CD4-positive, alpha-beta T cell treated with Interleukin-21 for 1 hour (primary cell): ENCODE results near the gene CSMD2.
"Not testable (repeated sequence)": the region's sequence is repeated elsewhere in the genome, so short reads cannot be mapped to it uniquely, and the experiment has no call there.

Experiments used
- DNase-seq: peaks from one replicate; pipeline ENCODE4 v3.0.0-alpha.2; 2020

Gene CSMD2

DNA sequence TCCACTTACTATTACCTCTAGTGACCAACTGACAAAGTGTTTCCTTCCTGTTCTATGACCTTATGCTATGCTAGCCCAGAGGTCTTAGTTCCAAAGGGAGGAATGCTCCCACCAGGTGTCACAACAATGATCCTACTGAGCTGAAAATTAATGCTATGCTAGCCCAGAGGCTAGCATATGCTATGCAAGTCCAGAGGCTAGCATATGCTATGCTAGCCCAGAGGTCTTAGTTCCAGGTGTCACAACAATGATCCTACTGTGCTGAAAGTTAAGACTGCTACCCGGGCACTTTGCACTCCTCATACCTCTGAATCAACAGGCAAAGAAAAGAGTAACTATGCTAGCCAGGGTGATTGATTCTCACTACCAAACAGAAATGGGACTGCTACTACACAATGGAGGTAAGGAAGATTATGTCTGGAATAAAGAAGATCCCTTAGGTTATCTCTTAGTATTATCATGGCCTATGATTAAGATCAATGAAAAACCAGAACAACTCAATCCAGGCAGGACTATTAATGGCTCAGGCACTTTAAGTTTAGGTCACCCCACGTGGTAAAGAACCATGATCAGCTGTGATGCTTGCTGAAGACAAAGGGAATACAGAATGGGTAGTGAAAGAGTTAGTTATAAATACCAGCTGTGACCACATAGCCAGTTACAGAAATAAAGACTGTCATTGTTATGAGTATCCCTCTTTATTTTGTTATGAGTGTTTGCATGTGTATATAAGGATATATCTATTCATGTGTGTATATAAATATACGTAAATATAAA is 114.1 kb downstream of the CSMD2 start:
- DNase-seq = no peak

- DNase-seq = no peak
Measured at GRCh38 chr1:34049994-34050393, 115.0 kb downstream of the CSMD2 start.

GRCh38 chr1:34049477-34049876 is 115.6 kb downstream of the CSMD2 start:
- no peak for DNase-seq

DNA sequence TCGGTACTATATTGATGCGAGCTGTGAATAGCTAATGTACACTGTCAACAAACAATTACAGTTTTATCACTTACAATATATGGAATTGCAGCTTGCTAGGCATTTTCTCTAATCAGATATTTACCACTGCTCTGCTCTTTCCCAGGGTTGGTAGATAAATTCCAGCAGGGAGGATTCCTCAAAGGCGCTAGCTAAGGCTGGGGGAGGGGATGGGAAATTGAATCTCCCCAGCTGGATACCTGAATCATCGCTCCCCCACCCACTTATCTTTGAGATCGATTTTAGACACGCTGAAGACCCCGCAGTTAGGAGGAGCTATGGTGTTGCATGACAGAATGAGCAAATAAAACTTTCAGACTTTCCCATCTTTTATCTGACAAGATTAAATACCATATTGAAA is 127.2 kb downstream of the CSMD2 start:
- DNase-seq = no peak

GRCh38 chr1:34037109-34037508 is 127.9 kb downstream of the CSMD2 start:
- DNase-seq = no peak

DNA sequence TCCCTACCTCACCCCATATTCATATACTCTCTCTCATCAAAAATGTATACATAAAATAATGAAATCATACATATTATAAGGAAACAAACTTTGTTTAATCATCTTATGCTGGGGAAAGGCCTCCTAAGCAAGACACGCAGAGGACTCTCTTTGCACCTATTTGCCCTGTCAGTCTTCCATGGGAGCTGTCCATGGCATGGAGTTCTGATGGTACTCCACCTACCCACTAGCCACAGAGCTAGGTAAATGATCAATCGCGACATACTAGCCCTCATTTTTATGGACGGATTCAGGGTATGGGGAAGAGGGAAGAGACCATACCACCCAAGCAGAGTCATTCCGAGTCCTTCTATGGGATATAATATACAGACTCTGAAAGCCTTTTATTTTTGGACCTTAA is 131.0 kb downstream of the CSMD2 start:
- DNase-seq = no peak

- no peak for DNase-seq
Measured at GRCh38 chr1:34029954-34030353, 135.1 kb downstream of the CSMD2 start.

DNA sequence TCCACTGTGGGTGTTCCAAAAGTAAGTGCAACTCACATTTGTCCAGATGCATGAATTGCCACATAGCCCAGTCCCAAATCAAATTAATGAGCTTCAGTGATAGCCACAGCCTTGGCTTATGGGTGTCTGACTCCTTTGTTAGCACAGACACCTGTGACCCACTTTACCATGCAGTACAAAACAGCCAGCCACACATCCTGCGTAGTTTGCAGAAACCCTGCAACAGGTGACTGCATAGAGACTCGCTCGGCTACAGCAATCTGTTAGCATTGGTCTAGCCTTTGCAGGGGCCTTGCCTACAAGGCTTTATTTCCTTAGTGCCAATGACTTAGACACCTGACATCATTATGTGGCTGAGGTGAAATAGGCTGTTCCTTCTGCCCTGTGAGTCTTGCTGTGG is 135.5 kb downstream of the CSMD2 start:
- no peak for DNase-seq

DNA sequence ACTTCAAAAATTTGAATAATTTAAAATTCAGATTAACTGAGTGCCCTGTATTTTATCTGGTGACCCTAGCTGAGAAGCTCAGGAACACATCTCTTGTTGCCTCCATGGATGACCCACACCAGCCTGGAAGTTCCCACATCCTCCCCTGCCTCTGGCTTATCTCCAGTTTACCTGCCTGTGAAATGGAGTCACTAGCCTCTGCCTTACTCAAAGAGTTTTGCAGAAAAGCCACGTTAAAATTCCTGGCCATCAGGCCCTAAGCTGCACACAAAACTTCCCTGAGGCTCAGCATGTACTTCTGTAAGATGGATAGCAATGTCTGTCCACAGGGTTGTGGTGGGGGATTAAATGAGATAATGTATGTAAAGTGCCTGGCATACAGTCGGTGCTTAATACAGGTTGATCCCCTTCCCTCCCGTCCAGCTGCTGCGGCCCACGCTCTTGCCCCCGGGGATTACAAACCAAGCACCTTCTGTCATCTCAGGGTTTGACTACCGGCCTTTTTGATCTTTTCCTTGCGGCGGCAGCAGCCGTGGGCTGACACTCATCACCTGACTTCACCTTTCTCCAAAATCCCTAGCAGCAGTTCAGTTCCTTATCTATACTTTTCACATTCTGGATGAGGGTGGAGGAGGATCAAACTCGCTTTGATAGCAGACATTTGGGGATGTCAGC is 136.5 kb downstream of the CSMD2 start:
- no peak for DNase-seq

- DNase-seq = no peak
Measured at GRCh38 chr1:34025675-34026074, 139.4 kb downstream of the CSMD2 start.

DNA sequence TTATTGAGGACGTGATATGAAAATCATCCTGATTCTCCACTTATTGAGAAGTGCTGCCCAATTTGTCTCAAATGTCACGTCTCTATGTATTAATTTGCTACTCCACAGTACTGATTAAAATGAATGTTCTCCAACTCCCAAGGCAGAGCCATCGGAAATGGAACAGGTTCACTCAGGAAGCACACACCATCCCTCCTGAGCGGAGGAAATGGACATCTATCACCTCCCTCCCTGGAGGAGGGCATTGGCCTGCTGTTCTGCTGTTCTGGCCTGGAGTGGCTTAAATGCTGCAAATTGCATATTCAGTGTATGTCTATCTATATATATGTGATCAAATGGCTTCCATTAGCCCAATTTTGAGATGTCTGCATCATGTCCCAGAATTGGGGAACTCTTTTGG is 140.5 kb downstream of the CSMD2 start:
- DNase-seq = no peak

GRCh38 chr1:34019741-34020552 is 145.1 kb downstream of the CSMD2 start:
- no peak for DNase-seq

DNA sequence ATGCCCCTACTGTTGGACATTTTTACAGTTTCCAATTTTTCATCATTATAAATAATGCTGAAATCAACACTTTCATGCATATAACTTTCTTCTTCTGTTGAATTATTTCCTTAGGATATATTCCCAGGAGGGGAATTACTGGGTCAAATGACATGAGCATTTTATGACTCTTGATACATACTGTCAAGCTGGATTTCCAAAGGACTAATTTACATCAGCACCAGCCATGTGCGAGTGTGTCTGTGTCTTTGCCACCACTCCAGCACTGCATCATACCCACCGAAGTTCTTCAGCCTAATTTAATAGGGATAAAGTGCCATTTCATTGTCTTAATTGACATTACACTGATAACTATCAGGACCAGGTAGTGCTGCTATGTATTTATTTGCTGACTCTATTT is 146.7 kb downstream of the CSMD2 start:
- DNase-seq = no peak

DNA sequence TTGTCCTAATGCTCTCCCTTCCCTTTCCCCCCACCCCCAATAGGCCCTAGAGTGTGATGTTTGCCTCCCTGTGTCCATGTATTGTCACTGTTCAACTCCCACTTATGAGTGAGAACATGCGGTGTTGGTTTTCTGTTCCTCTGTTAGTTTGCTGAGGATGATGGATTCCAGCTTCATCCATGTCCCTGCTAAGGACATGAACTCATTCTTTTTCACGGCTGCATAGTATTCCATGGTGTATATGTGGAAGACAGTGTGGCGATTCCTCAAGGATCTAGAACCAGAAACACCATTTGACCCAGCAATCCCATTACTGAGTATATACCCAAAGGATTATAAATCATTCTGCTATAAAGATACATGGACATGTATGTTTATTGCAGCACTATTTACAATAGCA is 148.7 kb downstream of the CSMD2 start:
- not testable (repeated sequence) for DNase-seq

GRCh38 chr1:34013958-34014737 is 150.9 kb downstream of the CSMD2 start:
- DNase-seq = no peak

DNA sequence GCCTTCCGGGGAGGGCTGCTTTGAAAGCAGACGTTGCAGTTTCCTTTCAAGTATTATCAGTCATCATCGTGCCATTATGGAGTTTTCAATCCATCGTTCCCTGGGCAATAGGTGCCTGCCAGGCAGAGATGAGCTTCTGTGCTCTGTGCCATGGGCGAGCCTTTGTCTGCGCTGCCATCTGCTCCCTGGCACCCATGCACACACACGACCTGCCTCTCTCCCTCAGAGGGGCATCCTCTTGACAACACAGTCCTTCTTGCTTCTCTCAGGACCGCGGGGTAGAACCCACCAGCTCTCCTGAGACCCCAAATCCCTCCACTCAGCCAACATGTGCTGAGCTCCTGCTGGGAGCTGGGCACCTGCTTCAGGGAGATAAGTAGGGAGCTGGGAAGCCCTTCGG is 151.9 kb downstream of the CSMD2 start:
- DNase-seq = no peak

DNA sequence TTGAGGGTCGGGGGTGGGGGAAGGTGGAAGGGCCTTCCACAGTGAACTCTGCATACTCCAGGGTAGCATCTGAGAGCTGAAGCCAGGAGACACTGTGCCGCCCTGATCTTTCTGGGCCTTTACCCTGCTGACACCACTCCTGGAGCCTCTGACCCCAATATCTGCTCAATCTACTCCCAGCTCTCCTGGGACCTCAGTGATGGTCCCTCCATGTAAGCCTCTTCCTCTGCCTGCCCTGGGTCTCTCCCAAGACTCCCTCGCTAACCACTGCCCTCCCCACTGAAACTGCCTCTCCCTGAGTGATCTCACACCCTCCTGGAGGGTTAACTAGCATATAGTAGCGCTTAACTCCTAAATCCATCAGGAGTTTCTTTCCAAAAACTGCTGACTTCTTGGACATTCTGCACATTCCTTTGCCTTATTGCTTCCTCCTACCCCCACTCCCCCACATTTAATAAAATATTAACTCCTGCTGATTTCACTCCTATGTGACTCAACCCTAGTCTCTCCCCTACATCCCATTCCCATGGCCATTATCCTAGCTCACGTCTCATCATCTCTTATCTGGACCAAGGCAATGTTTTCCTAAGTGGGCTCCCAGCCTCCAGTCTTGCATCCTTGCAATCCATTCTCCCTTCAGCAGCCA is 155.6 kb downstream of the CSMD2 start:
- DNase-seq = no peak

DNA sequence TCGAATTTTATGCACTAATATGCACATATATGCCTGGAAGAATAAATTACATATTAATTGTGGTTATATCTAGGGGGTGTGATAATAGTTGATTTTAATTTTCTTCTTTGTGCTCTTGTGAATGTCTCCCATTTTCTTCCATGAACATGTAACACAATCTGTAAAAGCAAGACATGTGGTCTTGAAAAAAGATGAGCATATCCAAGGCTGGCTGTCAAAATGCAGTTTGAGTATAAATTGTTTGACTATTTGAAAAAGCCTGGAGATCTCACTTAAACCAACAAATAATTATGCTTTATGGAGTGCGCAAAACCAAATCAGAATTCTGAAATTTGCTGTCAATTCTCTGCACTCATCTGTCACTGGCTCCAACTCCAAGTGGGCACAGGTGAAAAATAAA is 157.3 kb downstream of the CSMD2 start:
- no peak for DNase-seq

- no peak for DNase-seq
Measured at GRCh38 chr1:34005309-34005708, 159.7 kb downstream of the CSMD2 start.

DNA sequence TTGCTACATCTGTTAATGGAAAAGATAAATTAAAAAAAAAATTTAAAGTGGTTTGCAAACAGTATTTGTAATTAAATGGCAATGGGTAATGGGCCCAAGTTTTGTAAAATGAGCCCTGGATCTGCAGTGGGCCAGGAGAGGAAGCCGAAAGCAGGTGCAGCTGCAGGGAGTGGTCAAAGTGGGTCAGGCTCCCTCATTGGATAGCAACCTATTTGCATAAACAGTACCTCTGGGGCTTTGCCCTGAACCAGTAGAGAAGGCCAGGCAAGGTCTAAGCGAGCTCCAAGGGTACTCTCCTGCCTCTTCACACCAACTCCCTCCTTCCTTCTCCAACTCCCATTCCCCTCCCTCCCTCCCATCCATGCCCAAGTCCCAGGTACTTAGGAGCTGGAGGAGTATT is 162.2 kb downstream of the CSMD2 start:
- no peak for DNase-seq

DNA sequence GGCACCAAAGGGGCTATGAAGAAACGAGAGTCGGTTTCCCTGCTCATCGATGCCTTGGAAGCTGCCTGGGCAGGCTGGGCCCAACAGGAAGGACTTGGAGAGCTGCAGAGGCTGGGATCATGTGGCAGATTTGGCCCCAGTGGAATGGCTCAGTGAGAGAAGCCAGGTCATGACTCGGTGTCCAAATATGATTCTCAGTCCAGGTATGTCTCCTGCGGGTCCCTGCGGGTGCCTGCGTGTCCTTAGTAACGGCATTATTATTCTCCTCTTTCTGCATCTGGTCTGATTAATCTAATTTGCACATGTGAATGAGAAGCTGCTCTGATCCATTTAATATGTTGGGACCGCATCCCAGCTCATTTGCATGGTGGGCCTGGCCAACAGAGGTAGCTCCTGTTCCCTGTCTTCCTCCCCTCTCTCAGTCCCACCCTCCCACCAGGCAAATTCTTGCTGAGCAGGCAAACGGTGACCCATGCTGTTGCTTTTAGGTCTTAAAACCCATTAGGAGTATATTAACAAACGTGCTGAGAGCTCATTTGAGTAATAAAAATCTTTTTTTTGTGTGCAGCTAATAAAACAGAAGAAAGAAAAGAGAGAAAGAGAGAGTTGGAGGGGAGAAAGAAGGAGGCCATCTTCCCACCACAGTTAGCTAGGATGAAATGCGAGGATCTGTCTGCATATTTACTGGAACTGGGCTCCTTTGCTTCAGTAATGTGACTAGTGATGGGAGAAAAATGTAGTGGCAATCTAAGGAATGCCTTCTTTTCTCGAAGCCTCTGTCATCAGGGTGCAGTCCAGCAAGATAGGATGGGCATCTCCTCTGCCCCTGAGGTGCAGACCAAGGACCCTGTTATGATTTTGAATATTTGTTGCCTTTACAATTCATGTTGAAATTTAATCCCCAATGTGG is 167.6 kb downstream of the CSMD2 start:
- DNase-seq = no peak
